HG03469 (cell line): ENCODE data around the gene MLKL.
"Not testable (repeated sequence)": the region's sequence is repeated elsewhere in the genome, so short reads cannot be mapped to it uniquely, and the experiment has no call there.

Experiments used
- ATAC-seq: cut with Tn5 transposase; IDR thresholded peaks from one replicate; pipeline ENCODE4 v1.9.1; 2021; ENCODE audit warnings: mild to moderate bottlenecking, moderate library complexity, moderate number of reproducible peaks; ENCODE audit not compliant: unreplicated experiment

MLKL gene

GRCh38 chr16:74652883-74653282 lies 47.8 kb downstream of the MLKL start:
- not testable (repeated sequence) for ATAC-seq

- no peak for ATAC-seq
Observed at GRCh38 chr16:74652249-74652648, 48.4 kb downstream of the MLKL start.

GRCh38 chr16:74651841-74652240 lies 48.8 kb downstream of the MLKL start:
- no peak for ATAC-seq

- ATAC-seq, result no peak
Observed at GRCh38 chr16:74650966-74651567, 49.6 kb downstream of the MLKL start.

- ATAC-seq, result no peak
Observed at GRCh38 chr16:74649839-74650504, 50.7 kb downstream of the MLKL start.

- no peak for ATAC-seq
Observed at GRCh38 chr16:74641969-74642368, 58.7 kb downstream of the MLKL start.

- no peak for ATAC-seq
Observed at GRCh38 chr16:74637742-74638453, 62.8 kb downstream of the MLKL start.

GRCh38 chr16:74635303-74635702 lies 65.4 kb downstream of the MLKL start:
- ATAC-seq, result no peak

- ATAC-seq, result no peak
Observed at GRCh38 chr16:74633686-74634085, 67.0 kb downstream of the MLKL start.

- ATAC-seq, result no peak
Observed at GRCh38 chr16:74627506-74628220, 73.0 kb downstream of the MLKL start.

GRCh38 chr16:74626741-74627416 lies 73.8 kb downstream of the MLKL start:
- ATAC-seq, result no peak

GRCh38 chr16:74625500-74626350 lies 74.9 kb downstream of the MLKL start:
- no peak for ATAC-seq

- ATAC-seq, result no peak
Observed at GRCh38 chr16:74623839-74624235, 76.8 kb downstream of the MLKL start.

- no peak for ATAC-seq
Observed at GRCh38 chr16:74623214-74623838, 77.3 kb downstream of the MLKL start.

GRCh38 chr16:74622005-74622404 lies 78.7 kb downstream of the MLKL start:
- no peak for ATAC-seq
